A549 (cell line): ENCODE results near the gene TMIGD3.

Experiments used
- CEBPB ChIP-seq, 2 experiments: fragments of >200 bp in 1 of 2; sonication (Bioruptor Twin) in 1 of 2; formaldehyde crosslinking in 1 of 2; IDR thresholded peaks; 2 replicates each; pipeline ENCODE4 v1.6.1; 2012 to 2016
- CTCF ChIP-seq: fragments of >200 bp; sonication (Bioruptor Twin); formaldehyde crosslinking; IDR thresholded peaks from 3 replicates; pipeline ENCODE4 v1.5.1; 2016
- EP300 ChIP-seq, 2 experiments: fragments of >200 bp; sonication (Bioruptor Twin); formaldehyde crosslinking; IDR thresholded peaks; 2 replicates in 1 of 2; 3 replicates in 1 of 2; pipeline ENCODE4 v1.6.1; 2016 to 2017
- HOXB13 ChIP-seq: fragments of 250-450 bp; sonication (Bioruptor Pico); IDR thresholded peaks from 2 replicates; pipeline ENCODE4 v1.5.0; 2020; ENCODE audit warnings: low read depth, mild to moderate bottlenecking, moderate library complexity
- JUN ChIP-seq, 2 experiments: fragments of >200 bp; sonication (Bioruptor Twin); formaldehyde crosslinking; IDR thresholded peaks; 2 replicates in 1 of 2; 3 replicates in 1 of 2; pipeline ENCODE4 v1.6.1; 2016 to 2017
- MAX ChIP-seq: IDR thresholded peaks from 2 replicates; pipeline ENCODE4 v1.6.1; 2012
- MYC ChIP-seq: IDR thresholded peaks from 2 replicates; pipeline ENCODE4 v1.6.1; 2012; ENCODE audit warnings: mild to moderate bottlenecking, inconsistent platforms, low read length, improper control_type of control experiment, borderline replicate concordance
- PHF8 ChIP-seq: fragments of 200-600 bp; sonication (generic); IDR thresholded peaks from 2 replicates; pipeline ENCODE4 v1.6.1; 2016; ENCODE audit warnings: low read depth, mild to moderate bottlenecking, antibody characterized with exemption, moderate library complexity, borderline replicate concordance
- POLR2A ChIP-seq: IDR thresholded peaks from 2 replicates; pipeline ENCODE4 v1.6.1; 2012; ENCODE audit warnings: mild to moderate bottlenecking, low read length
- RAD21 ChIP-seq, 2 experiments: fragments of >200 bp in 1 of 2; sonication (Bioruptor Twin) in 1 of 2; formaldehyde crosslinking in 1 of 2; IDR thresholded peaks in 1 of 2; conservative IDR thresholded peaks in 1 of 2; 2 replicates in 1 of 2; 3 replicates in 1 of 2; pipeline ENCODE4 v1.6.1; 2012 to 2018; ENCODE audit warnings: inconsistent platforms in 1 of 2
- RARB ChIP-seq: fragments of 250-450 bp; sonication (Bioruptor Pico); IDR thresholded peaks from 2 replicates; pipeline ENCODE4 v1.8.0; 2021; ENCODE audit warnings: mild to moderate bottlenecking, moderate library complexity
- REST ChIP-seq: fragments of 200-600 bp; sonication (generic); IDR thresholded peaks from 2 replicates; pipeline ENCODE4 v1.6.1; 2016; ENCODE audit warnings: antibody characterized with exemption, mild to moderate bottlenecking, moderate library complexity
- SREBF2 ChIP-seq: fragments of 450-650 bp; IDR thresholded peaks from 2 replicates; pipeline ENCODE4 v1.6.1; 2014; ENCODE audit warnings: mild to moderate bottlenecking, moderate library complexity
- TP53 ChIP-seq: fragments of 250-450 bp; sonication (Bioruptor Pico); IDR thresholded peaks from 2 replicates; pipeline ENCODE4 v1.5.0; 2021; ENCODE audit warnings: mild to moderate bottlenecking, moderate library complexity

GRCh38 chr1:111483876-111484275 lies 19.6 kb downstream of the TMIGD3 start:
- TF ChIP-seq POLR2A = no peak
- TF ChIP-seq MYC = no peak
- TF ChIP-seq JUN (IDR thresholded peaks at IDR 0.05) = no peak
- no peak for TF ChIP-seq EP300 (IDR thresholded peaks at IDR 0.05)
- TF ChIP-seq CTCF = no peak
- TF ChIP-seq HOXB13 (CRISPR knock-in tag) = no peak
- no peak for TF ChIP-seq PHF8
- TF ChIP-seq MAX = no peak
- TF ChIP-seq RARB = no peak
- no peak for TF ChIP-seq TP53
- TF ChIP-seq REST = no peak
- no peak for TF ChIP-seq CEBPB (IDR thresholded peaks at IDR 0.05)
- no peak for TF ChIP-seq RAD21 (conservative IDR thresholded peaks at IDR 0.05 in 1 of 2, IDR thresholded peaks at IDR 0.05 in 1 of 2)
- TF ChIP-seq SREBF2 = no peak
